Stimulated activated CD4-positive, alpha-beta T cell treated with anti-CD3 and anti-CD28 coated beads, Interleukin-2, amount 100 ng/mL, for 48 hours (primary cell): ENCODE measurements around the gene MAP2.

ENCODE experiments used
- DNase-seq, 2 donors: peaks; one replicate each; pipeline ENCODE4 v3.0.0-alpha.2; 2020

MAP2 gene

GRCh38 chr2:209425471-209426071 lies 1.7 kb downstream of the MAP2 start:
- DNase-seq, result no peak

- DNase-seq, result no peak
These were observed 2.6 kb downstream of the MAP2 start for GRCh38 chr2:209426432-209426831.

- DNase-seq, result no peak
These were observed 7.9 kb downstream of the MAP2 start for GRCh38 chr2:209431701-209432100.

- DNase-seq, result no peak
These were observed 17.7 kb downstream of the MAP2 start for GRCh38 chr2:209441541-209441940.

GRCh38 chr2:209442939-209443338 lies 19.1 kb downstream of the MAP2 start:
- DNase-seq, result no peak

GRCh38 chr2:209445485-209445884 lies 21.6 kb downstream of the MAP2 start:
- no peak for DNase-seq

GRCh38 chr2:209451209-209451834 lies 27.5 kb downstream of the MAP2 start:
- no peak for DNase-seq

- DNase-seq, result no peak
These were observed 32.6 kb downstream of the MAP2 start for GRCh38 chr2:209456489-209456888.

GRCh38 chr2:209458008-209458979 lies 34.4 kb downstream of the MAP2 start:
- no peak for DNase-seq

GRCh38 chr2:209459359-209459758 lies 35.5 kb downstream of the MAP2 start:
- DNase-seq, result no peak

GRCh38 chr2:209460151-209460761 lies 36.4 kb downstream of the MAP2 start:
- no peak for DNase-seq

GRCh38 chr2:209463226-209463625 lies 39.4 kb downstream of the MAP2 start:
- DNase-seq, result no peak

GRCh38 chr2:209463835-209464234 lies 40.0 kb downstream of the MAP2 start:
- no peak for DNase-seq

GRCh38 chr2:209468846-209469245 lies 45.0 kb downstream of the MAP2 start:
- no peak for DNase-seq

GRCh38 chr2:209469481-209469880 lies 45.6 kb downstream of the MAP2 start:
- no peak for DNase-seq

GRCh38 chr2:209470466-209470865 lies 46.6 kb downstream of the MAP2 start:
- no peak for DNase-seq

- DNase-seq, result no peak
These were observed 47.2 kb downstream of the MAP2 start for GRCh38 chr2:209471037-209471436.

GRCh38 chr2:209472112-209472832 lies 48.4 kb downstream of the MAP2 start:
- DNase-seq, result no peak

- DNase-seq, result no peak
These were observed 49.0 kb downstream of the MAP2 start for GRCh38 chr2:209472871-209473270.

GRCh38 chr2:209473930-209474419 lies 50.1 kb downstream of the MAP2 start:
- no peak for DNase-seq

GRCh38 chr2:209474960-209475359 lies 51.1 kb downstream of the MAP2 start:
- DNase-seq, result no peak
